Activated CD4-positive, alpha-beta memory T cell treated with anti-CD3 and anti-CD28 coated beads for 36 hours (primary cell): ENCODE measurements around the gene LHB. TPM values are rescaled to one million over a fixed set of nuclear protein-coding genes. Genes with fewer than 3 reads are reported as not detected.
"Not testable (repeated sequence)": the region's sequence is repeated elsewhere in the genome, so short reads cannot be mapped to it uniquely, and the experiment has no call there.

ENCODE experiments used
- CTCF ChIA-PET: fragments of 350-600 bp; sonication (Branson Sonifier 250); formaldehyde crosslinking; loops from one replicate; lab custom pipeline; 2021; ENCODE audit warnings: antibody characterized with exemption, inconsistent platforms; lab: Charles Lee
- POLR2A ChIA-PET: fragments of 350-600 bp; sonication (Branson Sonifier 250); formaldehyde crosslinking; loops from one replicate; lab custom pipeline; 2021; ENCODE audit warnings: antibody characterized with exemption; lab: Charles Lee
- DNase-seq: peaks from one replicate; pipeline ENCODE4 v3.0.0-alpha.2; 2020
- H3K27ac Mint-ChIP-seq: one replicate; pipeline ENCODE4 v1.8.0; 2021; ENCODE audit warnings: mixed read lengths
- H3K27me3 Mint-ChIP-seq: one replicate; pipeline ENCODE4 v1.8.0; 2021; ENCODE audit warnings: mixed read lengths
- H3K36me3 Mint-ChIP-seq: one replicate; pipeline ENCODE4 v1.8.0; 2021; ENCODE audit warnings: mixed read lengths
- H3K4me1 Mint-ChIP-seq: one replicate; pipeline ENCODE4 v1.8.0; 2021; ENCODE audit warnings: low read depth, mixed read lengths
- H3K4me3 Mint-ChIP-seq: one replicate; pipeline ENCODE4 v1.8.0; 2021; ENCODE audit warnings: mild to moderate bottlenecking, mixed read lengths
- H3K9me3 Mint-ChIP-seq: one replicate; pipeline ENCODE4 v1.8.0; 2021; ENCODE audit warnings: mixed read lengths
- intact Hi-C: fragments of 100-400 bp; cut with micrococcal nuclease; formaldehyde crosslinking; loops from one replicate; pipeline ENCODE4 v1.15.1; 2023
- total RNA-seq, 2 experiments: library from RNA; stranded (reverse); gene quantifications; one replicate each; pipeline ENCODE4 v1.2.3, GENCODE V29; 2021

LHB gene
- total RNA-seq, 2 experiments from 2014 or later: 0.48 TPM; not detected in 1

DNA sequence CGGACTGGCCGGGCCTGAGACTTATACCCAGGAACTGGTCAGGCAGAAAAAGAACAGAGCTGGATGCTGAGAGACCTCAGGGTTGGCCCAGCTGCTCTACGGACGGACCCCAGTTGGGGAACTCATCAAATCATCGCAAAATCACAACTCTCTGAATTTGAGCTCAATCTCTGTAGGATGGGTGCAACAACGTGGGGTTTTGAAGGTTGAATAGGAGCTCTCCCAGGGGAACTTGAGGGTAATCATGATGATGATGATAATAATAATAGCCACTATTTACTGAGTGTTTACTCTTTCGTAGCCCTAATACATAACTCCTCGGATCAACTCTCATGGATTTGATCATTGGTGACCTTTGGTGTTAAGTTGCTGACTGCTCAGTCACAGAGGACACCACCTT is 13.4 kb upstream of the LHB start:
- H3K9me3 Mint-ChIP-seq, H3K4me3 Mint-ChIP-seq, POLR2A ChIA-PET, DNase-seq, intact Hi-C loops, H3K4me1 Mint-ChIP-seq, H3K27ac Mint-ChIP-seq, CTCF ChIA-PET, H3K36me3 Mint-ChIP-seq, H3K27me3 Mint-ChIP-seq: not testable (repeated sequence)

DNA sequence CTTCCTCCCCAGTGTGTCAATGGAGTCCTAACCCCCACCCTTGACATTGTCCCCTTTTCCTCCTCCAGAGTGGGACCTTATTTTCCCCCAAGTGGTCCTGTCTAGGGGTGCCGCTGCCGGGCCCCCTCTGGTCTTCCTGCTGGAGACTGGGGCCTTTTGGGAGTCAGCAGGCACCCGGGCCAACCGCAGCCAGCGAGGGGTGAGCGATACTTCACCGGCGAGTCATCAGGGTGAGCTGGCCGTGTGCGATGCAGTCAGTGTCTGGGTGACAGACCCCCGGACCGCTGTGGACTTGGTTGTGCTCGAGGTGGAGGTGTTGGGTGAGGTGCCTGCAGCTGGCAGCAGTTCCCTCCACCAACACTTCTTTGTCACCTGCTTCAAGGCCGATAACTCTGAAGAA is 12.9 kb upstream of the LHB start:
- intact Hi-C loops, H3K36me3 Mint-ChIP-seq, H3K4me1 Mint-ChIP-seq, POLR2A ChIA-PET, DNase-seq, CTCF ChIA-PET, H3K27ac Mint-ChIP-seq, H3K27me3 Mint-ChIP-seq, H3K4me3 Mint-ChIP-seq, H3K9me3 Mint-ChIP-seq: not testable (repeated sequence)

DNA sequence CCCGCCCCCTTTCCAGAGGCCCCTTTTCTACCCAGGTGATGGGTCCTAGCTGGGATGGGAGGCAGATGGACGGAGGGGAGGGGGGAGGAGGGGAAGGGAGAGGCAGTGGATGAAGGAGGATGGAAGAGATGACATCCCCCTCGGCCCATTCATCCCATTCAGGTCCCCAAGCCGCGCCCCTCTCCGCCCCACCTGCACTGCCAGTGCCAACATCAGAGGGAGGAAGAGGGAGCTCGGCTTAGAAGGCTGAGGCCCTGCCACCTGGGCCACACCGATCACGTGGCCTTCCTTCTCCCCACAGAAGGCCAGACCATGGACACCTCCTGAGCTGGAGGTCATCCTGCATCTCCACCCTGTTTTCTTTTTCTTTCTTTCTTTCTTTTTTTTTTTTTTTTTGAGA is 11.8 kb upstream of the LHB start:
- intact Hi-C loops, H3K4me1 Mint-ChIP-seq, H3K4me3 Mint-ChIP-seq, H3K27me3 Mint-ChIP-seq, H3K9me3 Mint-ChIP-seq, DNase-seq, POLR2A ChIA-PET, H3K36me3 Mint-ChIP-seq, CTCF ChIA-PET, H3K27ac Mint-ChIP-seq: not testable (repeated sequence)

DNA sequence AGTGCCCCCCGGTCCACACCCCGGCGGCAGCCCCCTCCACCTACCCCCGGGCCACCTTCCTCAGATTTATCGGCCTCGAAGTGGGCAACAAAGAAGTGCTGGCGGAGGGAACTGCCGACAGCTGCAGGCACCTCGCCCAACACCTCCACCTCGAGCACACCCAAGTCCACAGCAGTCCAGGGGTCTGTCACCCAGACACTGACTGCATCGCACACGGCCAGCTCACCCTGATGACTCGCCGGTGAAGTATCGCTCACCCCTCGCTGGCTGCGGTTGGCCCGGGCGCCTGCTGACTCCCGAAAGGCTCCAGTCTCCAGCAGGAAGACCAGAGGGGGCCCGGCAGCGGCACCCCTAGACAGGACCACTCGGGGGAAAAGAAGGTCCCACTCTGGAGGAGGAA is 8.7 kb upstream of the LHB start:
- H3K9me3 Mint-ChIP-seq, H3K27ac Mint-ChIP-seq, CTCF ChIA-PET, H3K27me3 Mint-ChIP-seq, H3K36me3 Mint-ChIP-seq, H3K4me3 Mint-ChIP-seq, DNase-seq, intact Hi-C loops, POLR2A ChIA-PET: not testable (repeated sequence)
- H3K4me1 Mint-ChIP-seq: peaks cover 12% of the 10 kb centered on the region

DNA sequence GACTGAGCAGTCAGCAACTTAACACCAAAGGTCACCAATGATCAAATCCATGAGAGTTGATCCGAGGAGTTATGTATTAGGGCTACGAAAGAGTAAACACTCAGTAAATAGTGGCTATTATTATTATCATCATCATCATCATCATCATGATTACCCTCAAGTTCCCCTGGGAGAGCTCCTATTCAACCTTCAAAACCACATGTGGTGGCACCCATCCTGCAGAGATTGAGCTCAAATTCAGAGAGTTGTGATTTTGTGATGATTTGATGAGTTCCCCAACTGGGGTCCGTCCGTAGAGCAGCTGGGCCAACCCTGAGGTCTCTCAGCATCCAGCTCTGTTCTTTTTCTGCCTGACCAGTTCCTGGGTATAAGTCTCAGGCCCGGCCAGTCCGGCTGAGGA is 8.2 kb upstream of the LHB start:
- intact Hi-C loops, DNase-seq, H3K9me3 Mint-ChIP-seq, H3K4me3 Mint-ChIP-seq, POLR2A ChIA-PET, H3K36me3 Mint-ChIP-seq, H3K27ac Mint-ChIP-seq, CTCF ChIA-PET, H3K27me3 Mint-ChIP-seq: not testable (repeated sequence)
- H3K4me1 Mint-ChIP-seq: peaks cover 15% of the 10 kb centered on the region

DNA sequence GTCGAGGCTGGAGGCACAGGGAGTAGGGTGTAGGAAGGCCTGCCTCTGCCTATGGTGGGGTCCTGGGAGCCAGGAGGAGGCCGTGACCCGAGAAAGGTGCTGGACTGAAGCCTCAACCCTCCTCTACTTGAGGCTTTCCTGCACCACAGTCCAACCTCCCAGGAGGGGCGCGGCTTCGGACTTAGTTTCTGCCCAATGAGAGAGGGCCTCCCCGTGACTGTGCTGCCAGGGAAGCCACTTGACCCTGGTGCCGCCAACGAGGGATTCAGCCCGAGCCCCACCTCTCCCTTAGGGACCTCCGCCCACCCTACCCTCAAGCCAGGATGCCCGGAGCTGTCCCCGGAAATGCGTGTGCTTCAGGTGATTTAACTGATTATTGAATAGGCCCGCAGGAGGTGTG is 7.3 kb upstream of the LHB start, which contains the start of gene CGB3:
CGB3 (minus strand) TSS at position 101 of the 400 bp plus-strand sequence. CDS start 362 bp downstream, outside the sequence.
- H3K4me3 Mint-ChIP-seq, H3K27me3 Mint-ChIP-seq, H3K27ac Mint-ChIP-seq, DNase-seq, H3K9me3 Mint-ChIP-seq, POLR2A ChIA-PET, H3K36me3 Mint-ChIP-seq, CTCF ChIA-PET, intact Hi-C loops: not testable (repeated sequence)
- H3K4me1 Mint-ChIP-seq: peaks cover 21% of the 10 kb centered on the region

DNA sequence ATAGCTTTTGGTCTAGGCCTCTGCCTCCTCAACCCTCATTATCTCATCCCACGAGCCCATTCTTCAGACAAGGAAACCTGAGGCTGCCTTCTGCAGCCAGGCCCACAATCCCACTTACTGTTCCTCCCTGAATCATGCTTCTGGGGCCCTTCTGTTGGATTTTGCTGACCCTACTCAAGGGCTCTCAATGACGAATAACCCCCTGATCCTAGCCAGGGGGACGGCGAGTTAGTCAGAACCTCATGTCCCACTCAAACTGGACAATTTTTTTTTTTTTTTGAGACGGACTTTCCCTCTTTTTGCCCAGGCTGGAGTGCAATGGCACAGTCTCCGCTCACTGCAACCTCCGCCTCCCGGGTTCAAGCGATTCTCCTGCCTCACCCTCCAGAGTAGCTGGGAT is 5.2 kb upstream of the LHB start:
- Mint-ChIP-seq H3K9me3 (no peaks in the 10 kb centered on the region), H3K27ac (no peak overlapping the region), H3K27me3 (peaks cover 4% of the 10 kb centered on the region), H3K4me3 (no peak overlapping the region), H3K4me1 (peaks cover 36% of the 10 kb centered on the region), H3K36me3 (no peaks in the 10 kb centered on the region)
- ChIA-PET CTCF (interaction anchor here (0.6 to 5.7 kb wide), 2 partner anchors 23 to 1506 kb away, joined by 3 to 42 read pairs; no protein-coding TSS in a partner anchor), POLR2A (no interaction called here)
- intact Hi-C loops: no loop called here
- DNase-seq: no peak

DNA sequence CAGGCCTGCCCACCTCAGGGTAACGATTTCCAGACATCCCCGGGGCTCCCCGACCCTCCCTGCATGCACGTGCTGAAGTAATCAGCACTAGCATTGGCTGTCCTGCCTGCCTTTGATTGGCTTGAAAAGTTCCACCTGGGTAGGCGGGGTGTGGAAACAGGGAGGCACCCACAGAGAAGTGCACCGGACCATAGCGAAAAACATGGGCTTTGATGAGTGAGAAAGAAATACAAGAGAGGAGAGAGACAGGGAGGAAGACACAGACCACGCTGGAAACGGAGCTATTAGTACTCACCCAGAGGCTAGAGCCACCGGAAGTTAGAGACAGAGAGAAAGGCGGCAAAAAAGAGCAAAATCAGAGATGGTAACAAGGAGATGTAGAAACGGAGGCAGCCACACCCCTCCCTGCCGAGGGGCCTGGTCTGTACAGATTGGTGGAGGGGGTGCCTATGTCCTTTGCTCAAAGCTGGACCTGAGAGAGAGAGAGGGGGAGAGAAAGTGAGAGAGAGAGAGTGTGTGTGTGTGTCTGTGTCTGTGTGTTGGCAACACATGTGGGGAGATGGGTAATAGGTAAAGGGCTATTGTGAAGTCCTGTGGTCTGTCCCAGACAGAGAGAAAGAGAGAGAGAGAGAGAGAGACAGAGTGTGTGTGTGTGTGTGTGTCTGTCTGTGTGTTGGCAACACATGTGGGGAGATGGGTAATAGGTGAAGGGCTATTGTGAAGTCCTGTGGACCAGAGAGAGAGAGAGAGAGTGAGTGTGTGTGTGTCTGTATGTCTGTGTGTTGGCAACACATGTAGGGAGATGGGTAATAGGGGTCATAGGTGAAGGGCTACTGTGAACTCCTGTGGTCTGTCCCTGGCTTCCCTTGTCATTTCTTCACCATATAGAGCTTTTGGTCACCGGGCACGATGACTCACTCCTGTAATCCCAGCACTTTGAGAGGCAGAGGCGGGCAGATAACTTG is 4.3 kb upstream of the LHB start:
- Mint-ChIP-seq H3K4me1 (peaks cover 37% of the 10 kb centered on the region), H3K27ac (no peak overlapping the region), H3K9me3 (no peaks in the 10 kb centered on the region), H3K4me3 (no peak overlapping the region), H3K36me3 (no peaks in the 10 kb centered on the region), H3K27me3 (peaks cover 4% of the 10 kb centered on the region)
- intact Hi-C loops: no loop called here
- DNase-seq: peak; percentile 39
- ChIA-PET CTCF (interaction anchor here (0.6 to 5.7 kb wide), 3 partner anchors 22 to 1505 kb away, joined by 3 to 42 read pairs (median 3); no protein-coding TSS in a partner anchor), POLR2A (no interaction called here)

DNA sequence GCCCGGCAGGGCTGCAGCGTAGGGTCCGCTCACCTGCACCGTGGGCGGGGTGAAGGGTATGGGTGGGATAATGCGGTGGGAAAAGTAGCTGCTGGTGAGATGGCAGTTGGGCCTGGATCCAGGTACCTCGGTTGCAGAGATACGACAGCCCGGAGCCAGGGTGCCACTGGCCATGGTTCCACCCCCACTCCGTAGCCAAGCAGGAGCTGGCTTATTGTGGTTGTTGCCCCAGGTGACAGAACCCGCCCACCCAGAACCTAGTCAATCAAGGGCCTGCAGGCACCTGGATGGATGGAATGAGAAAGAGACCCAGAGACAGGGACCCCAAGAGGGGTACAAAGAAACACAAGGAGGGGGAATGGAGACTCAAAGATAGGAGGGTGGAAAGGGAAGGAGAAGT is 3.5 kb upstream of the LHB start:
- H3K36me3 Mint-ChIP-seq: peaks cover 2% of the 10 kb centered on the region
- intact Hi-C loops: no loop called here
- ChIA-PET POLR2A (interaction anchor here (0.8 kb wide), 1 partner anchor 434 kb away, joined by 3 read pairs; no protein-coding TSS in a partner anchor), CTCF (interaction anchor here (5.7 kb wide), 1 partner anchor 21 kb away, joined by 42 read pairs; no protein-coding TSS in a partner anchor)
- no peak for DNase-seq
- no peaks in the 10 kb centered on the region for H3K9me3 Mint-ChIP-seq
- peaks cover 4% of the 10 kb centered on the region for H3K27me3 Mint-ChIP-seq
- no peak overlapping the region for H3K4me3 Mint-ChIP-seq
- H3K27ac Mint-ChIP-seq: no peak overlapping the region
- peaks cover 37% of the 10 kb centered on the region for H3K4me1 Mint-ChIP-seq

DNA sequence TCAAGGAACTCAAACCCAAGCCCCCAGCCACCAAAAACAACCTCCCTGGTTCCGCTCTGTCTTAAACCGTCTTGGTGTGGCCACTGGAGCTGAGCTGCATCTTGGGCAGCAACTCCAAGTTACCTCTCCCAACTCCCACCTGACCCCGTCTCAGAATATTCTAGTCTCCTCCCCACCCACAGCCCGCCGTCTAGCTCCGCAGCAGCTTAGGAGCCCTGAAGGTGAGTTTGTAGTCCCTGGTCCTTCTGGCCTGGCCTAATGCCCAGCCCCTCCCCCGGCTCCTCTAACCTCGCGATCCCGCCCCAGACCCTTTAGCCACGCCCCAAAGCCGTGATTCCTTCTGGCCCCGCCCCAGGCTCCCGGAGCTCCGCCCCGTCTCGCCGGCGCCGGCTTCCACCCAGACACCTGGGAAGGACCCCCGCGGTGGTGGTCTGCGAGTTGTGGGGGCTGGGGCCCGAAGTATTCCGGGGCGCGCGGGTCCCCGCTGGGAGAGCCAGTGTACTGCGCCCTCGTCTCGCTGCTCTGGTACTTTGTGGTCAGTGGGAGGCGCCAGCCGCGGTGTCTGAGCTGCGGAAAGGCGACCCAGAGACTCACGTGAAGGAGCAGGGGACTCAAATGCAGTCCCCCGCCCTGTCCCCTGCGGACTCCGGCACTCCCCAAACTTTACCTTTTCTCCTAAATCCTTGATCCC is 2.5 kb upstream of the LHB start:
- POLR2A ChIA-PET: interaction anchor here (0.8 to 2.3 kb wide), 2 partner anchors 25 to 435 kb away, joined by 3 to 7 read pairs; partner anchors contain the start of genes GYS1 and RUVBL2
- H3K36me3 Mint-ChIP-seq: peaks cover 4% of the 10 kb centered on the region
- H3K4me1 Mint-ChIP-seq: peaks cover 37% of the 10 kb centered on the region
- no peak overlapping the region for H3K27ac Mint-ChIP-seq
- H3K9me3 Mint-ChIP-seq: no peaks in the 10 kb centered on the region
- CTCF ChIA-PET: interaction anchor here (0.6 to 5.7 kb wide), 6 partner anchors 9 to 552 kb away, joined by 4 to 42 read pairs (median 4); partner anchors contain the start of genes GYS1 and RUVBL2
- peak overlapping the region; percentile 79 for H3K4me3 Mint-ChIP-seq
- intact Hi-C loops: no loop called here
- peaks cover 4% of the 10 kb centered on the region for H3K27me3 Mint-ChIP-seq
- DNase-seq: peak; percentile 77

DNA sequence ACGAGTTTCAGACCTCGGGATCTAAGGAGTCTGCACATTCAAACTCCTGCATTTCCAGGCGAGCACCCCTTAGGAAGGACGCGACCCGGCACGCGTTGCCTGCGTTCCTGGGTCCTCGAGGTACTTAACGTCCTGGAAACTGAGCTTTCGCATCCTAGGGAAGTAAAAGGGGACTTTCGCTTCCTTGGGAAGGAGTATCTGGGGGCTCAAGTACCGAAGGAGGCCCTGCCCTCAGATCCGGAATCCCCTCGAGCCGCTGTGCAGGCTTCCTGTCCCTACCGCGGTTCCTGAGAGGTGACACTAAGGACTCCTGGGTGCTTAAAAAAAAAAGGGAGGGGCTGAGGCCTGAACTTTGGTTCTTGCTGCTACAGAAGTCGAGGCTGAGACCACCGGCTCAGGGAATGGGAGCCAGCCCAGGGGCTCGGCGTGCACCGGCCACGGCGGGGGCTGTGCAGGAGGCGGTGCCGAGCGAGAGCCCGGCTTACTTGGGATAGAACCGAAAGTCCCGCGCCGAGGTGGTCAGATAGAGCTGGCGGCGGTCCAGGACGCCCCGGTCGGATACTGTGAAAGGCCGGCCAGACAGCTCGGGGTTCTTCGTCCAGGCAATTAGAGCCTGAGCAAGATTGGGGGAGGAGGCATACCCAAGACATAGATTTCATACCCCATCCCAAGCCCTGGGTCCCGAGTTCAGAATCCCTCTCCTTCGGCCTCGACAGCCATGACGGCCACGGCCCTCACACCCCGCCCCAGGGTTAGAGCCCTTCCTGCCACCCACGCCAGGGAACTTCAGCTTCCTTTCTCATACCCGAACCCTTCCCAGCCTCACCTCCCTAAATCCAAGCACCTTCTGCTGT is 1.7 kb upstream of the LHB start:
- peak overlapping the region; percentile 79 for H3K4me3 Mint-ChIP-seq
- H3K36me3 Mint-ChIP-seq, H3K9me3 Mint-ChIP-seq, H3K27me3 Mint-ChIP-seq, H3K27ac Mint-ChIP-seq, intact Hi-C loops: not testable (repeated sequence)
- H3K4me1 Mint-ChIP-seq: peaks cover 37% of the 10 kb centered on the region
- ChIA-PET POLR2A (interaction anchor here (1.3 to 2.3 kb wide), 2 partner anchors 19 to 25 kb away, joined by 3 to 7 read pairs; partner anchors contain the start of genes GYS1 and RUVBL2), CTCF (interaction anchor here (0.8 to 5.7 kb wide), 8 partner anchors 9 to 88 kb away, joined by 3 to 42 read pairs (median 4); partner anchors contain the start of genes GYS1 and RUVBL2)
- DNase-seq: peak; percentile 28
